ENCODE data around the gene SH3RF3.

Gene SH3RF3

GRCh38 chr2:109467701-109468100 lies 338.7 kb downstream of the SH3RF3 start:
- DNase-seq (ENCODE audit: low read depth), result no peak
- H3K4me3 ChIP-seq (ENCODE audit: low read depth, low read length), result no peak overlapping the region
- TF ChIP-seq POLR2A (IDR thresholded peaks at IDR 0.05; ENCODE audit: extremely low read depth, insufficient read length) (no peak), CTCF (IDR thresholded peaks at IDR 0.05; ENCODE audit: low read depth, low read length) (no peak), MYC (IDR thresholded peaks at IDR 0.05; ENCODE audit: low read depth, low read length) (no peak), MAX (IDR thresholded peaks at IDR 0.05; ENCODE audit: low read depth, low read length) (no peak)

GRCh38 chr2:109468893-109469292 lies 339.9 kb downstream of the SH3RF3 start:
- no peak for DNase-seq (ENCODE audit: low read depth)
- H3K4me3 ChIP-seq (ENCODE audit: low read depth, low read length), result no peak overlapping the region
- TF ChIP-seq MYC (IDR thresholded peaks at IDR 0.05; ENCODE audit: low read depth, low read length), result no peak
- no peak for TF ChIP-seq MAX (IDR thresholded peaks at IDR 0.05; ENCODE audit: low read depth, low read length)
- TF ChIP-seq CTCF (IDR thresholded peaks at IDR 0.05; ENCODE audit: low read depth, low read length), result no peak
- no peak for TF ChIP-seq POLR2A (IDR thresholded peaks at IDR 0.05; ENCODE audit: extremely low read depth, insufficient read length)

- no peak for DNase-seq (ENCODE audit: low read depth)
- H3K4me3 ChIP-seq (ENCODE audit: low read depth, low read length), result no peak overlapping the region
- TF ChIP-seq POLR2A (IDR thresholded peaks at IDR 0.05; ENCODE audit: extremely low read depth, insufficient read length) (no peak), CTCF (IDR thresholded peaks at IDR 0.05; ENCODE audit: low read depth, low read length) (no peak), MAX (IDR thresholded peaks at IDR 0.05; ENCODE audit: low read depth, low read length) (no peak), MYC (IDR thresholded peaks at IDR 0.05; ENCODE audit: low read depth, low read length) (no peak)
These were observed 342.7 kb downstream of the SH3RF3 start for GRCh38 chr2:109471658-109472057.

GRCh38 chr2:109472331-109472959 lies 343.4 kb downstream of the SH3RF3 start:
- DNase-seq (ENCODE audit: low read depth), result no peak
- no peak overlapping the region for H3K4me3 ChIP-seq (ENCODE audit: low read depth, low read length)
- TF ChIP-seq POLR2A (IDR thresholded peaks at IDR 0.05; ENCODE audit: extremely low read depth, insufficient read length) (no peak), MAX (IDR thresholded peaks at IDR 0.05; ENCODE audit: low read depth, low read length) (no peak), MYC (IDR thresholded peaks at IDR 0.05; ENCODE audit: low read depth, low read length) (no peak), CTCF (IDR thresholded peaks at IDR 0.05; ENCODE audit: low read depth, low read length) (no peak)

- no peak for DNase-seq (ENCODE audit: low read depth)
- no peak overlapping the region for H3K4me3 ChIP-seq (ENCODE audit: low read depth, low read length)
- TF ChIP-seq MAX (IDR thresholded peaks at IDR 0.05; ENCODE audit: low read depth, low read length), result no peak
These were observed 344.0 kb downstream of the SH3RF3 start for GRCh38 chr2:109472974-109473373.

- no peak overlapping the region for H3K4me3 ChIP-seq (ENCODE audit: low read depth, low read length)
- no peak for DNase-seq (ENCODE audit: low read depth)
- TF ChIP-seq MYC (IDR thresholded peaks at IDR 0.05; ENCODE audit: low read depth, low read length), result no peak
- no peak for TF ChIP-seq MAX (IDR thresholded peaks at IDR 0.05; ENCODE audit: low read depth, low read length)
- no peak for TF ChIP-seq POLR2A (IDR thresholded peaks at IDR 0.05; ENCODE audit: extremely low read depth, insufficient read length)
- no peak for TF ChIP-seq CTCF (IDR thresholded peaks at IDR 0.05; ENCODE audit: low read depth, low read length)
These were observed 344.8 kb downstream of the SH3RF3 start for GRCh38 chr2:109473616-109474318.

Data from NB4 (cell line).